PC-3 (cell line): Measurements from ENCODE around the gene CD8A.

Experiments used
- EZH2 ChIP-seq: fragments of 300-600 bp; sonication (generic); IDR thresholded peaks from one replicate; pipeline ENCODE4 v1.6.1; 2017; ENCODE audit warnings: antibody characterized with exemption, mild to moderate bottlenecking, low read length; ENCODE audit not compliant: unreplicated experiment
- EZH2phosphoT487 ChIP-seq: fragments of 300-600 bp; sonication (generic); IDR thresholded peaks from 2 replicates; pipeline ENCODE4 v1.6.1; 2018; ENCODE audit warnings: mild to moderate bottlenecking, antibody characterized with exemption, low read length, borderline replicate concordance
- TF ChIP-seq, protein P1 (sequence below): fragments of 300-600 bp; sonication (generic); conservative IDR thresholded peaks from 2 replicates; pipeline ENCODE4 v1.5.1; 2017; ENCODE audit warnings: antibody characterized with exemption, low read depth, mild to moderate bottlenecking, low read length

DNA sequence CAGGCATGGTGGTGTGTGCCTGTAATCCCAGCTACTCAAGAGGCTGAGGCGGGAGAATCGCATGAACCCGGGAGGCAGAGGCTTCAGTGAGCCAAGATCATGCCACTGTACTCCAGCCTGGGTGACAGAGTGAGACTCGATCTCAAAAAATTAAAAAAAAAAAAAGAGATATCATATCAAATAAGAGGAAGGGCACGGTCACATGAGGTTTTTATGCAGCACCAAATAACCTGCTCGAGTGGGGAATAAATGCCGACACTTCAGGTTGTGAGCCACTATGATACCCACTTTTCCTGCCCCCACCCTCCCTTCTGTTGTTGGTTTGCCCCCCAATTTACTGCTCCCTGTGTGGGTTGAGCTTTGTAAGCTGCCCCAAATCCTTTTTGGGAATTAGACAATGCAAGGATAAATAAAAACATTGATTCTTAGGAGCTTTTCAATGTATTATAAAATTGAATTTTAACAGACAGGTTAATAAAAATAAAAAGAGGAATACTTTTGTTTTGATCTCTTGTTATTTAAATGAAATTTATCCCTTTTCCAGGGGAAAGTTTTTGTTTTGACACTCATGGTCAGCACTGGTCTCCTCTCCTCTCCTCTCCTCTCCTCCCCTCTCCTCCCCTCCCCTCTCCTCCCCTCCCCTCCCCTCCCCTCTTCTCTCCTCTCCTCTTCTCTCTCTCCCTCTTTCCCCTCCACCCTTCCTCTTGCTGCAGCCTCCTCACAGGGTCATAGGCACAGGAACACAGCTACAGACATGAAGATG, 41.8 kb upstream of the CD8A start:
- TF ChIP-seq, protein P1, sequence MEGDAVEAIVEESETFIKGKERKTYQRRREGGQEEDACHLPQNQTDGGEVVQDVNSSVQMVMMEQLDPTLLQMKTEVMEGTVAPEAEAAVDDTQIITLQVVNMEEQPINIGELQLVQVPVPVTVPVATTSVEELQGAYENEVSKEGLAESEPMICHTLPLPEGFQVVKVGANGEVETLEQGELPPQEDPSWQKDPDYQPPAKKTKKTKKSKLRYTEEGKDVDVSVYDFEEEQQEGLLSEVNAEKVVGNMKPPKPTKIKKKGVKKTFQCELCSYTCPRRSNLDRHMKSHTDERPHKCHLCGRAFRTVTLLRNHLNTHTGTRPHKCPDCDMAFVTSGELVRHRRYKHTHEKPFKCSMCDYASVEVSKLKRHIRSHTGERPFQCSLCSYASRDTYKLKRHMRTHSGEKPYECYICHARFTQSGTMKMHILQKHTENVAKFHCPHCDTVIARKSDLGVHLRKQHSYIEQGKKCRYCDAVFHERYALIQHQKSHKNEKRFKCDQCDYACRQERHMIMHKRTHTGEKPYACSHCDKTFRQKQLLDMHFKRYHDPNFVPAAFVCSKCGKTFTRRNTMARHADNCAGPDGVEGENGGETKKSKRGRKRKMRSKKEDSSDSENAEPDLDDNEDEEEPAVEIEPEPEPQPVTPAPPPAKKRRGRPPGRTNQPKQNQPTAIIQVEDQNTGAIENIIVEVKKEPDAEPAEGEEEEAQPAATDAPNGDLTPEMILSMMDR: no peak
- no peak for TF ChIP-seq EZH2
- TF ChIP-seq EZH2phosphoT487: no peak
